ENCODE results near the gene C15orf61. TPM values are rescaled to one million over a fixed set of nuclear protein-coding genes. Genes with fewer than 3 reads are reported as not detected.

The C15orf61 gene
- total and polyA plus RNA-seq, 2 donors (not counting 1 experiment from before 2014, with no cell fraction given): 6.1 to 6.3 TPM

GRCh38 chr15:67495585-67495984 lies 25.3 kb upstream of the C15orf61 start:
- Histone ChIP-seq H3K9me3 (ENCODE audit: control extremely low read depth in 1 of 3, control insufficient read depth in 2 of 3, insufficient read depth in 1 of 3, low read length in 2 of 3) (no peaks in the 10 kb centered on the region), H3K79me2 (ENCODE audit: control insufficient read depth, insufficient read depth, low read length) (no peaks in the 10 kb centered on the region), H3K27me3 (replicated peaks in 1 of 4; ENCODE audit: control extremely low read depth in 1 of 4, control insufficient read depth in 3 of 4, insufficient read depth in 4 of 4, low read length in 3 of 4) (peaks cover 0 to 5% (median 0%) of the 10 kb centered on the region in 4 experiments), H3K36me3 (replicated peaks in 1 of 2; ENCODE audit: control extremely low read depth in 1 of 2, control insufficient read depth in 1 of 2, extremely low read depth in 1 of 2, insufficient read depth in 2 of 2, low read length in 1 of 2) (no peaks in the 10 kb centered on the region), H2AFZ (ENCODE audit: insufficient read depth, low read depth, low read length, poor library complexity, severe bottlenecking) (no peak overlapping the region), H3K4me1 (ENCODE audit: control insufficient read depth in 2 of 2, insufficient read depth in 2 of 2, low read length in 2 of 2) (no peaks in the 10 kb centered on the region), H3K9ac (ENCODE audit: low read length) (no peak overlapping the region), H4K20me1 (ENCODE audit: control insufficient read depth, insufficient read depth, low read length, poor library complexity, severe bottlenecking) (no peaks in the 10 kb centered on the region), H3K4me3 (ENCODE audit: control extremely low read depth in 1 of 5, extremely low read depth in 1 of 5, insufficient read depth in 1 of 5, low read depth in 2 of 5, low read length in 4 of 5) (no peak overlapping the region), H3K4me2 (replicated peaks; ENCODE audit: low read depth, low read length, poor library complexity, severe bottlenecking) (no peak overlapping the region), H3K27ac (ENCODE audit: low read length in 2 of 2) (no peak overlapping the region)
- no peaks in the 10 kb centered on the region for H3K27me3 Mint-ChIP-seq
- H3K9me3 Mint-ChIP-seq (ENCODE audit: insufficient read depth): no peaks in the 10 kb centered on the region
- intact Hi-C loops (cut with micrococcal nuclease): no loop called here
- ChIA-PET POLR2A (no interaction called here), CTCF (interaction anchor here (1.2 to 1.5 kb wide), 2 partner anchors 9 to 340 kb away, joined by 3 read pairs; no protein-coding TSS in a partner anchor)
- no peak overlapping the region for H3K4me3 Mint-ChIP-seq
- TF ChIP-seq CTCF (IDR thresholded peaks at IDR 0.05): no peak
- no peak for TF ChIP-seq EZH2 (IDR thresholded peaks at IDR 0.05; ENCODE audit: borderline replicate concordance, insufficient read depth, low read depth, low read length, poor library complexity, severe bottlenecking)
- DNase-seq (no peak), ATAC-seq (ENCODE audit: low read depth) (no peak)
- H3K4me1 Mint-ChIP-seq: no peaks in the 10 kb centered on the region
- no CpG with 5 or more reads among the region's 1 CpG for whole genome bisulfite sequencing (ENCODE audit: insufficient coverage)
- no peak overlapping the region for H3K27ac Mint-ChIP-seq

- CTCF ChIA-PET: interaction anchor here (0.7 to 2.0 kb wide), 6 partner anchors 44 to 934 kb away, joined by 3 to 12 read pairs (median 6); no protein-coding TSS in a partner anchor
- Histone ChIP-seq H3K79me2 (ENCODE audit: control insufficient read depth, insufficient read depth, low read length) (no peaks in the 10 kb centered on the region), H3K27me3 (replicated peaks in 1 of 4; ENCODE audit: control extremely low read depth in 1 of 4, control insufficient read depth in 3 of 4, insufficient read depth in 4 of 4, low read length in 3 of 4) (no peaks in the 10 kb centered on the region), H3K9ac (ENCODE audit: low read length) (no peak overlapping the region), H3K27ac (ENCODE audit: low read length in 2 of 2) (no peak overlapping the region), H3K9me3 (ENCODE audit: control extremely low read depth in 1 of 3, control insufficient read depth in 2 of 3, insufficient read depth in 1 of 3, low read length in 2 of 3) (no peaks in the 10 kb centered on the region), H3K4me1 (ENCODE audit: control insufficient read depth in 2 of 2, insufficient read depth in 2 of 2, low read length in 2 of 2) (peaks cover 5 to 9% of the 10 kb centered on the region in 2 donors), H3K4me3 (ENCODE audit: control extremely low read depth in 1 of 5, extremely low read depth in 1 of 5, insufficient read depth in 1 of 5, low read depth in 2 of 5, low read length in 4 of 5) (no peak overlapping the region), H3K36me3 (replicated peaks in 1 of 2; ENCODE audit: control extremely low read depth in 1 of 2, control insufficient read depth in 1 of 2, extremely low read depth in 1 of 2, insufficient read depth in 2 of 2, low read length in 1 of 2) (no peaks in the 10 kb centered on the region), H4K20me1 (ENCODE audit: control insufficient read depth, insufficient read depth, low read length, poor library complexity, severe bottlenecking) (no peaks in the 10 kb centered on the region), H3K4me2 (replicated peaks; ENCODE audit: low read depth, low read length, poor library complexity, severe bottlenecking) (no peak overlapping the region), H2AFZ (ENCODE audit: insufficient read depth, low read depth, low read length, poor library complexity, severe bottlenecking) (no peak overlapping the region)
- no peaks in the 10 kb centered on the region for H3K27me3 Mint-ChIP-seq
- no peak overlapping the region for H3K4me3 Mint-ChIP-seq
- H3K27ac Mint-ChIP-seq: no peak overlapping the region
- ATAC-seq (ENCODE audit: low read depth) (peak; percentile 41), DNase-seq (peak; percentile 36)
- no peaks in the 10 kb centered on the region for H3K9me3 Mint-ChIP-seq (ENCODE audit: insufficient read depth)
- intact Hi-C loops (cut with micrococcal nuclease): loop anchor here (5.0 kb wide), 1 partner anchor 336 kb away; no protein-coding TSS in a partner anchor
- no CpG with 5 or more reads among the region's 2 CpGs for WGBS (ENCODE audit: insufficient coverage)
- TF ChIP-seq CTCF (IDR thresholded peaks at IDR 0.05): peak; percentile 33
- no peak for TF ChIP-seq EZH2 (IDR thresholded peaks at IDR 0.05; ENCODE audit: borderline replicate concordance, insufficient read depth, low read depth, low read length, poor library complexity, severe bottlenecking)
- H3K4me1 Mint-ChIP-seq: peaks cover 14% of the 10 kb centered on the region
- POLR2A ChIA-PET: interaction anchor here (1.1 kb wide), 1 partner anchor 20 kb away, joined by 3 read pairs; the partner anchor contains the start of gene C15orf61
Measured at GRCh38 chr15:67501177-67501835, 19.6 kb upstream of the C15orf61 start.

All from B cell (primary cell).